GM18502 (cell line): ENCODE measurements around the gene FAAP24.
"Not testable (repeated sequence)": the region's sequence is repeated elsewhere in the genome, so short reads cannot be mapped to it uniquely, and the experiment has no call there.

ENCODE experiments used
- ATAC-seq: cut with Tn5 transposase; IDR thresholded peaks from one replicate; pipeline ENCODE4 v1.9.1; 2021; ENCODE audit warnings: mild to moderate bottlenecking; ENCODE audit not compliant: unreplicated experiment, poor library complexity

The FAAP24 gene

GRCh38 chr19:32997716-32998355 is 25.8 kb downstream of the FAAP24 start:
- no peak for ATAC-seq

DNA sequence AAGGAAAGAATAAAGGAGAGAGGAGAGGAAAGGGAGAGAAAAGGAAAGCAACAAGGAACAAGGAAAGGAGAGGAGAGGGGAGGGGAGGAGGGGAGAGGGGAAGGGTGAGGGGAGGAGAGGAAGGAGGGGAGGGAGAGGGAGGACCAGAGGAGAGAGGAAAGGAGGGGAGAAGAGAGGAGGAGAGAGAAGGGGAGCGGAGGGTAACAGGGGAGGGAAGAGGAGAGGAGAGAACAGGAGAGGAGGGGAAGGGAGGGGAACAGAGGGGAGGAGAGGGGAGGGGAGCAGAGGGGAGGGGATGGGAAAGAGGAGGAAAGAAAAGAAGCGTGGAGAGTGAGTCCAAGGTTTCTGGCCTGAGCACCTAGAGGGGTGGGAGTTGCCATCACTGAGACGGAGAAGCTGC is 26.7 kb downstream of the FAAP24 start:
- ATAC-seq, result no peak

GRCh38 chr19:33000510-33000909 is 28.5 kb downstream of the FAAP24 start:
- ATAC-seq, result no peak

DNA sequence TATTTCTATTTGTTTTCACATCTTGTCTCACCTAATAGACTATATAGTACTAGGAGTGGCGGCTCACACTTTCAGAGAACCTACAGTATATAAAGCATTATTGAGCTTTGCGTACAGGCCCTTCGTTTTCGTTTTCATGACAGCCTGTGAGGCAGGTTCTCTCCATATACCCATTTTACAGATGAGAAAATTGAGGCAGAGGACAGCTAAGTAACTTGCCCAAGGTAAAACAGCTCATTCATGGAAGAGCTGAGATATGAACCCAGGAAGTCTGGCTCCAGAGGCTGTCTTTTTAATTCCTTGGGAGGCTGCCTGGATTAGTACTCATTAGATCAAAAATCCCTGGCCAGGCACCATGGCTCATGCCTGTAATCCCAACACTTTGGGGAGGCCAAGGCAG is 28.9 kb downstream of the FAAP24 start:
- no peak for ATAC-seq

DNA sequence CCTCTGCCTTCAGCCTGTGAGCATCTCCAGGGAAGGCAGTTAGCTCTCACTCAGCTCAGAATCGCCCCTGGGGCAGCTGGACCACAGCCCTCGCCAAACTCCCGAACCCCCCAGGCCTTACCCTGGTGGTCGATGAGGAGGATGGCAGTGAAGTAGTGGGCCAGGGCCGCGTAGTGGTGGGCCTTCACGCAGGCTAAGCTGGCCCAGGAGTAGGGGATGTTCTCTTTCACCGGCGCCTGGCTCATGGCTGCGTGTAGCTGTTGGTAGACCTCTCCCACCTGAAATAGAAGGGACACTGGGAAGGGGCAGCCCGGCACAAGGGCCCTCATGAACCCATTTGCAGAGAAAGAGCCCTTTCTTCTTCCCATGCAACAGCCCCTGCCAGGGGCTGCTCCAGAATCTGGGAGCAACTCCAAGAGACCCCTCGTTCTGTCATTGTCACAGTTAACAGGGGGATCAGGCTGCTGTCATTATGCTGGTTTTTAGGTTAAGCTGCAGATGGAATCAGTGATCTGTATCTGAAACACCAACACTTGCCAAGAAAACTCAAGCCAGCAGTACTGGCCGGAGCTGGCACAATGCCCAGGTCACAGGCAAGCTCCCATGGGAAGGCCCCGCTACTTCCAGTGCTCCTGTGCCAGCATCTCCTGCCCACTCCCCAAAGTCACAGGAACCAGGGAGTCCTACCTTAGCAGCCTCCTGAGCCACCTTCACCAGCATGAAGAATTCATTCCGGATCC is 30.3 kb downstream of the FAAP24 start:
- not testable (repeated sequence) for ATAC-seq

GRCh38 chr19:33003424-33004024 is 31.5 kb downstream of the FAAP24 start:
- not testable (repeated sequence) for ATAC-seq

DNA sequence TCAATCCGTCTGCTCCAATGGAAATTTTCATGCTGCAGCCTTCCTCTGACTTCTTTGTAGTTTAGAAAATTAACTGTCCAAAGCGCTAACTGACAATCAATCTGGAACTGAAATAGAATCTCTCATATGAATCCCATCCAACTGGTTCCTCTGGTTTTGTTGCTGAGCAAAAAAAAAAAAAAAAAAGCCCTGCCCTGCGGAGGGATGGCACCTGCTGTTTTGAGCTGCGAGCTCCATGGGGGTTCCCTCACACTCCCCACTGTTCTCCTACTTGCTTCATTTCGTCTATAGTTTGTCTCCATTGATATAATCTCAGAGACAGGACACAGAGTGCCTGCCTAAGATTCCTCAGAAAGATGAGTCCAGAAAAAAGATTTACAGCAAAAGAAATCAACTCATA is 33.4 kb downstream of the FAAP24 start:
- no peak for ATAC-seq

DNA sequence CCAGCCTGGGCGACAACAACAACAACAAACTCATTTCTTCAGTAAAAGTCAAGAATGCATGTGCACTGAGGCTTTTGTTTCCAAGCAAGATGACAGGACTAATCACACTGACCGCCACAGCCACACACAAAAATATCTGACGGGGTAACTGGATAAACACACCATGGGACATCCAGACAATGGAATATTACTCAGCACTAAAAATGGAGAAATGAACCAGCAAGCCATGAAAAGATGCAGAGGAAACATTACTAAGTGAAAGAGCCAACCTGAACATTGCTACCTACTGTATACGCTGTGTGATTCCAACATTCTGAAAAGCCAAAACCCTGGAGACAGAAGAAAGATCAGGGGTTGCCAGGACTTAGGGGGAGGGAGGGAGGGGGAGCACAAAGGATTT is 36.7 kb downstream of the FAAP24 start:
- no peak for ATAC-seq

- not testable (repeated sequence) for ATAC-seq
These were observed 38.8 kb downstream of the FAAP24 start for GRCh38 chr19:33010891-33011290.

DNA sequence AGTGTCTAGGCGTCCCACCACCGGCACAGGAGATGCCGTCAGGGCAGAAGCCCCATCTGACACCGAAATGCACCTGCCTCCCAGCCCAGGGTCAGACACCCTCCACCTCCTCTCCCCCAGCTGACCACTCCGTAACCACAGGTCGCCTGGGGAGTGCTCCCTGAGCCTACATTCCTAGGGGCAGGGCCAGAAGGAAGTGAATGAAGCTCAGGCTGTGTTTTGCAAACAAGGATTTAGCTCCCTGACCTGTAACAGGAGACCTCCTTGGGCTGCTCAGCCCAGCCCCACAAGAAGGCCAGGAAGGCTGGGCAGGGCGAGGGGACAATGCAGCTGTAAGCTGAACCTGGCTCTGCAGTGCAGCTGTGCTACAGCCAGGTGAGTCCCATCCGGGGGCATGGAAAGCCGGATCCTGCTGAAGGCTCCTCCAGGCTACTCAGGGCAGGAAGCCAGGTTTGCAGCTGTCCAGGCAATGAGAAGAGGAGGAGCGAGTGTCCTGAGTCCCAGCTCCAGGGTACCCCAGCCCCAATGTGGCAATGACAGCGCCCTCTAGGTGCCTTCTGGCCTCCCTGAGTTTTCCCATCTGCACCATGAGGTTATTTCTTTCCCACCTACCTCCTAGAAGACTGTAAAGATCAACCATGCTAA is 50.6 kb downstream of the FAAP24 start:
- ATAC-seq, result no peak

DNA sequence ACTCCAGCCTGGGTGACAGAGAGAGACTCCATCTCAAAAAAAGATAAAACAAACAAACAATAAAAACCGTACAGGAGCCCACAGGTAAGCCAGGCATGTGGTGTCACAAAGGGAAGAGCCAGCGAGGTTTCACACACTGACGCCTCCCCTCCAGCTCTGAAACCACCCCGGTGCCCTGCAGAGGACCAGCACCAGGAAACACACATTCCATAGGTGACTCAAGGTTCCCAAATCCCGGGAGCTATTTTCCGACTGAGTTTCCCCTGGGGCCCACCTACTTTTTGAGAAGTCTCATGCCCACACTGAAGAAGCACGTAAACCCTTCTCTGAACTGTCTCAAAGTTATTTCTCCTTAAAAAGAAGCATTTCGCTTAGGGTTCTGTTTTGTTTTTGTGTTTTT is 52.4 kb downstream of the FAAP24 start:
- no peak for ATAC-seq

DNA sequence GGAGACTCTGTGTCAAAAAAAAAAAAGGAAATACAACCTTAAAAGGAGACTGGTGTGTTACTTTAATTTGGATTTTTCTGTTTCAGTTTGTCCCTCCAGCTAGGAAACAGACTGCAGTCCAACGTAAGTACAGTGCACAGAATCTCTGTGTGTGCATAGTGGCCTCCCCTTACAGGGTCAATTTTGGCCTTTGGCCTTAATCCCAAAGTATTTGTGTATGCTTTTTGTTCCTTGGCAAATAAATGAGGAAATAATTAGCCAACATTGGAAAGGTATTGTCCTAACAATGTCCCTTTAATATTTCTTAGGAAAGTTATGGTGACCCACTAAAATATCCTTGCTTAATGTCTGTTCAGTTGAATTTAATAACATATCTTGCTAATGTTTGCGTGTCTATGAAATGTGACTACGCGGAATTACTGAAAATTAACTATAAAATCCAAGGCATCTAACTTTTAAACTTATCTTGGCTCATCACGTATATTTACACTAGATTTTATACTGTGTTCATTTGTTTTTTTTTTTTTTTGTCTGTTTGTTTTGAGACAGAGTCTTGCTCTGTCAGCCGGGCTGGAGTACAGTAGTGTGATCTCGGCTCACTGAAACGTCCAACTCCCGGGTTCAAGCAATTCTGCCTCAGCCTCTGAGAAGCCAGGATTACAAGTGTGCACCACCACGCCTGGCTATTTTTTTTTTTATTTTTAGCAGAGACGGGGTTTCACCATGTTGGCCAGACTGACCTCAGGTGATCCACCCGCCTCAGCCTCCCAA is 53.6 kb downstream of the FAAP24 start:
- ATAC-seq, result not testable (repeated sequence)

GRCh38 chr19:33026602-33027001 is 54.6 kb downstream of the FAAP24 start:
- not testable (repeated sequence) for ATAC-seq
